SU-DHL-6 (cell line): ENCODE data around the gene RPTOR.

Source experiments
- H2AFZ ChIP-seq: fragments of 200-600 bp; sonication (generic); 2 replicates; pipeline ENCODE4 v1.6.1; 2014; ENCODE audit warnings: low read depth, mild to moderate bottlenecking, moderate library complexity, mixed read lengths, antibody characterized with exemption, low read length; ENCODE audit not compliant: severe bottlenecking
- H3F3A ChIP-seq: fragments of 200-600 bp; shearing (Covaris generic); 2 replicates; pipeline ENCODE4 v1.6.0; 2016; ENCODE audit warnings: antibody characterized with exemption, mild to moderate bottlenecking; ENCODE audit not compliant: insufficient read depth
- H3K27ac ChIP-seq: fragments of 200-600 bp; sonication (generic); 2 replicates; pipeline ENCODE4 v1.5.1; 2016; ENCODE audit warnings: low read depth, mild to moderate bottlenecking, low read length, moderate library complexity, mixed read lengths
- H3K27me3 ChIP-seq: fragments of 200-600 bp; sonication (generic), shearing (Covaris generic); 2 replicates; pipeline ENCODE4 v1.6.0; 2014; ENCODE audit warnings: mild to moderate bottlenecking, low read length
- H3K36me3 ChIP-seq: fragments of 200-600 bp; sonication (generic); 2 replicates; pipeline ENCODE4 v1.6.1; 2014; ENCODE audit warnings: mild to moderate bottlenecking, low read length, mixed read lengths
- H3K4me2 ChIP-seq: fragments of 300-600, 200-600 bp; shearing (Covaris generic), sonication (generic); 2 replicates; pipeline ENCODE4 v1.6.0; 2014; ENCODE audit warnings: low read length, low read depth, mild to moderate bottlenecking; ENCODE audit not compliant: poor library complexity, severe bottlenecking
- H3K4me3 ChIP-seq: fragments of 200-600 bp; sonication (generic); 2 replicates; pipeline ENCODE4 v1.5.1; 2014; ENCODE audit warnings: antibody characterized with exemption, low read length, mild to moderate bottlenecking, mixed read lengths; ENCODE audit not compliant: insufficient read depth, poor library complexity, severe bottlenecking
- H3K79me2 ChIP-seq: fragments of 200-600 bp; sonication (generic); 2 replicates; pipeline ENCODE4 v1.6.1; 2014; ENCODE audit warnings: mild to moderate bottlenecking, low read length, moderate library complexity; ENCODE audit not compliant: insufficient read depth
- H3K9ac ChIP-seq: fragments of 200-600 bp; sonication (generic); 2 replicates; pipeline ENCODE4 v1.7.0; 2014; ENCODE audit warnings: mild to moderate bottlenecking, low read length
- H3K9me2 ChIP-seq: fragments of 200-600 bp; sonication (generic); replicated peaks from 2 replicates; pipeline ENCODE4 v1.6.1; 2014; ENCODE audit warnings: low read length; ENCODE audit not compliant: insufficient read depth
- H3K9me3 ChIP-seq: fragments of 200-600 bp; sonication (generic); 2 replicates; pipeline ENCODE4 v1.6.1; 2014; ENCODE audit warnings: low read length, mixed read lengths; ENCODE audit not compliant: insufficient read depth
- H4K20me1 ChIP-seq: fragments of 200-600 bp; sonication (generic); 2 replicates; pipeline ENCODE4 v1.6.1; 2014; ENCODE audit warnings: low read depth, mild to moderate bottlenecking, antibody characterized with exemption, low read length, moderate library complexity, mixed read lengths
- CTCF ChIP-seq: fragments of 200-600 bp; sonication (generic); IDR thresholded peaks from one replicate; pipeline ENCODE4 v1.5.1; 2017; ENCODE audit warnings: antibody characterized with exemption, mild to moderate bottlenecking, low read length, moderate library complexity; ENCODE audit not compliant: insufficient read depth, poor library complexity, severe bottlenecking
- EZH2phosphoT487 ChIP-seq: fragments of 200-600 bp; sonication (generic), shearing (Covaris generic); conservative IDR thresholded peaks from 2 replicates; pipeline ENCODE4 v1.6.1; 2018; ENCODE audit warnings: mild to moderate bottlenecking, antibody characterized with exemption, low read length, moderate library complexity, mixed read lengths

RPTOR gene

GRCh38 chr17:80790981-80791742 lies 246.5 kb downstream of the RPTOR start:
- H3K27ac ChIP-seq, result no peak overlapping the region
- H3K9me2 ChIP-seq, result no peaks in the 10 kb centered on the region
- TF ChIP-seq EZH2phosphoT487 (no peak), CTCF (no peak)
- H3K79me2 ChIP-seq, result no peaks in the 10 kb centered on the region
- no peaks in the 10 kb centered on the region for H3F3A ChIP-seq
- H2AFZ ChIP-seq, result no peak overlapping the region
- H3K36me3 ChIP-seq, result no peaks in the 10 kb centered on the region
- H3K27me3 ChIP-seq, result no peaks in the 10 kb centered on the region
- H4K20me1 ChIP-seq, result no peaks in the 10 kb centered on the region
- no peak overlapping the region for H3K9ac ChIP-seq
- H3K4me3 ChIP-seq, result no peak overlapping the region
- H3K9me3 ChIP-seq, result no peaks in the 10 kb centered on the region
- H3K4me2 ChIP-seq, result no peak overlapping the region

GRCh38 chr17:80791758-80792284 lies 247.2 kb downstream of the RPTOR start:
- Histone ChIP-seq H3K27ac (no peak overlapping the region), H4K20me1 (no peaks in the 10 kb centered on the region), H3K79me2 (no peaks in the 10 kb centered on the region), H3K27me3 (no peaks in the 10 kb centered on the region), H3F3A (no peaks in the 10 kb centered on the region), H3K36me3 (no peaks in the 10 kb centered on the region), H3K9me2 (no peaks in the 10 kb centered on the region), H3K4me2 (no peak overlapping the region), H2AFZ (no peak overlapping the region), H3K9me3 (no peaks in the 10 kb centered on the region), H3K9ac (no peak overlapping the region), H3K4me3 (no peak overlapping the region)
- TF ChIP-seq EZH2phosphoT487, result no peak
- no peak for TF ChIP-seq CTCF

- Histone ChIP-seq H3K4me3 (no peak overlapping the region), H3K36me3 (no peaks in the 10 kb centered on the region), H2AFZ (no peak overlapping the region), H3K27me3 (no peaks in the 10 kb centered on the region), H3K79me2 (no peaks in the 10 kb centered on the region), H3K9me3 (no peaks in the 10 kb centered on the region), H3K9ac (no peak overlapping the region), H4K20me1 (no peaks in the 10 kb centered on the region), H3F3A (no peaks in the 10 kb centered on the region), H3K4me2 (no peak overlapping the region), H3K9me2 (no peaks in the 10 kb centered on the region), H3K27ac (no peak overlapping the region)
- TF ChIP-seq CTCF (no peak), EZH2phosphoT487 (no peak)
Observed at GRCh38 chr17:80792373-80792781, 247.7 kb downstream of the RPTOR start.
